Omental fat pad (tissue), 4 donors: ENCODE results near the gene HSD3B1. TPM values are rescaled to one million over a fixed set of nuclear protein-coding genes. Genes with fewer than 3 reads are reported as not detected.

Experiments
- ATAC-seq: fragments of 150-250 bp; one replicate; pipeline ENCODE4 v1.9.1; 2016; ENCODE audit warnings: mild to moderate bottlenecking, moderate library complexity; ENCODE audit not compliant: low FRiP score
- DNase-seq: peaks from one replicate; pipeline ENCODE4 v3.0.0-alpha.2; 2019; ENCODE audit warnings: low spot score
- total RNA-seq, 4 donors: library from RNA; depleted of rRNA; stranded (reverse); fragments of >200 nt; gene quantifications; one replicate each; pipeline ENCODE4 v1.1.0, GENCODE V29; 2016
- TF ChIP-seq, protein P1 (sequence below), 3 donors: fragments of 450-650 bp; IDR thresholded peaks; one replicate each; pipeline ENCODE4 v1.5.1; 2016 to 2017; ENCODE audit warnings: antibody characterized with exemption in 3 of 3, mild to moderate bottlenecking in 3 of 3, moderate library complexity in 2 of 3

The HSD3B1 gene
- total RNA-seq, 4 donors from 2014 or later, result not detected

- TF ChIP-seq, protein P1, sequence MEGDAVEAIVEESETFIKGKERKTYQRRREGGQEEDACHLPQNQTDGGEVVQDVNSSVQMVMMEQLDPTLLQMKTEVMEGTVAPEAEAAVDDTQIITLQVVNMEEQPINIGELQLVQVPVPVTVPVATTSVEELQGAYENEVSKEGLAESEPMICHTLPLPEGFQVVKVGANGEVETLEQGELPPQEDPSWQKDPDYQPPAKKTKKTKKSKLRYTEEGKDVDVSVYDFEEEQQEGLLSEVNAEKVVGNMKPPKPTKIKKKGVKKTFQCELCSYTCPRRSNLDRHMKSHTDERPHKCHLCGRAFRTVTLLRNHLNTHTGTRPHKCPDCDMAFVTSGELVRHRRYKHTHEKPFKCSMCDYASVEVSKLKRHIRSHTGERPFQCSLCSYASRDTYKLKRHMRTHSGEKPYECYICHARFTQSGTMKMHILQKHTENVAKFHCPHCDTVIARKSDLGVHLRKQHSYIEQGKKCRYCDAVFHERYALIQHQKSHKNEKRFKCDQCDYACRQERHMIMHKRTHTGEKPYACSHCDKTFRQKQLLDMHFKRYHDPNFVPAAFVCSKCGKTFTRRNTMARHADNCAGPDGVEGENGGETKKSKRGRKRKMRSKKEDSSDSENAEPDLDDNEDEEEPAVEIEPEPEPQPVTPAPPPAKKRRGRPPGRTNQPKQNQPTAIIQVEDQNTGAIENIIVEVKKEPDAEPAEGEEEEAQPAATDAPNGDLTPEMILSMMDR (IDR thresholded peaks at IDR 0.05), result no peak
- no peak for ATAC-seq
- DNase-seq, result no peak
These were observed 17.8 kb upstream of the HSD3B1 start for GRCh38 chr1:119489201-119489600.

GRCh38 chr1:119490925-119491324 lies 16.1 kb upstream of the HSD3B1 start:
- ATAC-seq, result no peak
- TF ChIP-seq, protein P1 (IDR thresholded peaks at IDR 0.05), result no peak
- DNase-seq, result no peak

- DNase-seq (no peak), ATAC-seq (no peak)
- TF ChIP-seq, protein P1 (IDR thresholded peaks at IDR 0.05), result no peak
These were observed 14.2 kb upstream of the HSD3B1 start for GRCh38 chr1:119492763-119493162.

- TF ChIP-seq, protein P1 (IDR thresholded peaks at IDR 0.05), result no peak
- DNase-seq (no peak), ATAC-seq (no peak)
These were observed 2.2 kb upstream of the HSD3B1 start for GRCh38 chr1:119504831-119505230.

DNA sequence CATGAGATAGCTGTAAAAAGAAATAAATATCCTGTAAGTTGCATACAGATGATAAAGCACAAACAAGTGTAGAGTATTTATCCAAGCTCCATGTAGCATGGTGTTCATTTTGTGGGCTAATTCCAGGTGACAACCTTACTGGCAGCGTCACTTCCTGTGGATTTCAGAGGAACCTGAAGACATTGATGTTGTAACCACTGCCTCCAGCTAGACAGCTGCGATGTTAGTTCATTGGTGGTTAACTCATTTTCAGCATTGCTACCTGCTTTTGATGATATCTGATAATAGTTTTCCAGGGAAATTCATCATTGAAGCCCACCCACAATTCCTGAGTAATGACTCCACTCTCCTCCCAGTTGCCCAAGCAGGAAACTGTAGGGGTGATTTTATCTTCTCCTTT lies 3.0 kb downstream of the HSD3B1 start:
- TF ChIP-seq, protein P1 (IDR thresholded peaks at IDR 0.05), result no peak
- DNase-seq (no peak), ATAC-seq (no peak)

GRCh38 chr1:119515221-119515620 lies 8.2 kb downstream of the HSD3B1 start:
- TF ChIP-seq, protein P1 (IDR thresholded peaks at IDR 0.05), result no peak
- ATAC-seq, result no peak
- no peak for DNase-seq

- ATAC-seq, result no peak
- TF ChIP-seq, protein P1 (IDR thresholded peaks at IDR 0.05), result no peak
- no peak for DNase-seq
These were observed 9.2 kb downstream of the HSD3B1 start for GRCh38 chr1:119516247-119516646.
